ENCODE data around the gene CLDN11. TPM values are rescaled to one million over a fixed set of nuclear protein-coding genes. Genes with fewer than 3 reads are reported as not detected.

Gene CLDN11
- total RNA-seq, 1 experiment from 2014 or later: 0.86 TPM

DNA sequence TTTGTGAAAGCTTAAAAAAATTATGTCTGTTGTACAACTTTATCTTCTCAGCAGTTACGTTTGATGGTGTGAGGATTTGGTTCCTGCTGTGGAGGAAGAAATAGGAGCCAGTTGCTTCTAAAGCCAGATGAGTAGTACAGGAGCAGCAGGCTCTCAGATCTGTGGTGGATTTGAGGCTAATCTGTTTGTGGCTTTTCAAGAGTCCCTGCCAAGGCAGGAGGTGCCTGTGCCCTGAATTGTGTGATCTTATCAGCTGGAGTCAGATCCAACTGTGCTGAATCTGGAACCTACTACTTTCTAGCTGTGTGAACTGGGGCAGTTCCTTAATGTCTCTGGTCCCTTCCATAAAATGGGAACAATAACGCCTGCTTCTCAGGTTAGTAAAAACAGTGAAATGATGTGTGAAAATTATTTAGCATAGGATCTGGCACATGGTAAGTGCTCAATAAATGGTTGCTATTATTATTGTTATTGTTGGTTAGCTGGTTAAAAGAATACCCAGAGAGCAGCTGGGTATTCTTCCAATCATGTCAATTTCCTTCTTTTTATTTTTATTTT is 7.7 kb downstream of the CLDN11 start:
- no peak for DNase-seq (ENCODE audit: low read depth)

- no peak for DNase-seq (ENCODE audit: low read depth)
These were observed 9.4 kb downstream of the CLDN11 start for GRCh38 chr3:170428095-170428494.

DNA sequence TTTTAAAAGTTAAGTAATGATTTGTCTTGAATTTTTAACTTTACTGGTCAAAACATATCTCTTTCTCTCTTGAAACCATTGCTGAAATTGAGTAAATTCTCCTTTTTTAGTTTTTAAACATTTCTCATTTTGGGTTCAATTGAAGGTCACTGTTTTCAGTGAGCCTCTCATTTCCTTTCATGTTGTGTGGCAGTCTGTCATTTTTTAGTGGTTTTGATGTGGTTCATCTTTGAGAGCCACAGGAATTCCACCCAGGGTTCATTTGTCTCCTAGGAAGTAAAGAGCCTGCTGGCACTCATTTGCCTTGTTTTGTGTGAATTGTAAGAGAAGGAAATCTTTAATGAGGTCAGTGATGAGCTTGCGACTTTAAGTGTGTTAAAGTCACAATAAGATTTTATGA is 10.4 kb downstream of the CLDN11 start:
- DNase-seq (ENCODE audit: low read depth): peak; percentile 77

GRCh38 chr3:170431054-170431453 is 12.4 kb downstream of the CLDN11 start:
- no peak for DNase-seq (ENCODE audit: low read depth)

DNA sequence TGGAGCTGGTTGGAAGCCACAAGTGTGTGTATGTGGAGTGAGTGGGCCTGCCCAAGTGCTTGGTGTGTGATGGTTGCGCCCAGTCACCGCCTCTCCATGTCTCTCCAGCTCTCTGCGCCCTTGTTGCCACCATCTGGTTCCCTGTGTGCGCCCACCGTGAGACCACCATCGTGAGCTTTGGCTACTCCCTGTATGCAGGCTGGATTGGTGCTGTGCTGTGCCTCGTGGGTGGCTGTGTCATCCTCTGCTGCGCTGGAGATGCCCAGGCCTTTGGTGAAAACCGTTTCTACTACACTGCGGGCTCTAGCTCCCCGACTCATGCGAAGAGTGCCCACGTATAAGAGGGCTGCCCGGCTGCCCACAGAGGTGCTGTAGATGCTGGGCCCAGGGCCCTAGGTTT is 13.7 kb downstream of the CLDN11 start:
- DNase-seq (ENCODE audit: low read depth): no peak

- DNase-seq (ENCODE audit: low read depth): no peak
These were observed 18.0 kb downstream of the CLDN11 start for GRCh38 chr3:170436697-170437096.

GRCh38 chr3:170437176-170437575 is 18.5 kb downstream of the CLDN11 start:
- no peak for DNase-seq (ENCODE audit: low read depth)

GRCh38 chr3:170437696-170438407 is 19.2 kb downstream of the CLDN11 start:
- DNase-seq (ENCODE audit: low read depth): no peak

DNA sequence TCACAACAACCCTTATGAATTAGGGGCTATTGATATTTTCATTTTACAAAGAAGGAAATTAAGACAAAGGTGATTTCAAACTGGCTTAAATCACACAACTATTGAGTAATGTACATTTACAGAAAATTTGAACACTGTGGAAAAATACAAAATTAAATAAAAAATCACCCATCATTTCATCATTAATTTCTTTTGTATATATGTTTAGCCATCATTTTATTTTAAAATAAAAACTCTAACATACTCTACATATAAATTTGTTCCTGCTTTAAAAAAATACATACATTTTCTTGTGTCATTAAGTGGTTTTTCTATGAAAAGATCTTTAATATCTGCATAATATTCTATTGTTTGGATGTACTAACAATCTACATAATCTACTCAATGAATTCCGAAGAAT is 20.2 kb downstream of the CLDN11 start:
- DNase-seq (ENCODE audit: low read depth): no peak

DNA sequence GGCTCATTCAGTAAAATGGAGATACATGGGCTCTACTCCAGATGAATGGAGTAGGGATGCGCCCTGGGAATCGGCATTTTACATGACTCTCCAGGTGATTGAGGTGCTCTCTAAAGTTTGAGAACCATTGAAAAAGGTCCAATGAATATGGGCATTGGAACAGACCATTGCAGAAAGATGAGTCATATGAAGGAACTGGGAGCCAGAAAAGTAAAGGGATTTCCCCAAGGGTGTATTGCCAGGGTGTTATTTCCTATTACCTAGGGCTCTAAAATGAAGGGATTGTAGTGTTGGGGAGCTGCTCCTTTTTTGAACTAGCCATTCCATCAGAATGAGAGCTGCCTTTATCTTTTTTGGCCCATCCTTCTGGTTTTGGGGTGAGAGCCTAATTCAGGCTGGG is 21.7 kb downstream of the CLDN11 start:
- DNase-seq (ENCODE audit: low read depth): no peak

GRCh38 chr3:170441412-170441811 is 22.7 kb downstream of the CLDN11 start:
- no peak for DNase-seq (ENCODE audit: low read depth)

- DNase-seq (ENCODE audit: low read depth): no peak
These were observed 24.3 kb downstream of the CLDN11 start for GRCh38 chr3:170442947-170443346.

- DNase-seq (ENCODE audit: low read depth): no peak
These were observed 24.8 kb downstream of the CLDN11 start for GRCh38 chr3:170443457-170443856.

GRCh38 chr3:170448584-170448983 is 29.9 kb downstream of the CLDN11 start:
- DNase-seq (ENCODE audit: low read depth): no peak

DNA sequence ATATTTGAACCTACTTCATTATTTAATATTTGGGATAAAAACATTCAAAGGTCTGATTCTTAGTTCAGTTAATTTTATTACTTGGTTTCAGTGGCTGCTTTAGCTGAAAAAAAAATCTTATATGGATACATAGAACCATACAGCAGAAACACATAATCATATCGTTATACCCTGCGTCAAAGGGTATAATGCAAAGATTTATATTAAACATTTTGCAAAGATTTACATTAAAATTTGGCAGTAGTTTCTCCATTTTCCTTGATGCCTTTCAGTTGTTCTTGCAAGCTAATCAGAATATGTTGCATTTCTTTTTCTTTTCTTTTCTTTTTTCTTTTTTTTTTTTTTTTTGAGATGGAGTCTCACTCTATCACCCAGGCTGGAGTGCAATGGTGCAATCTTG is 31.4 kb downstream of the CLDN11 start:
- no peak for DNase-seq (ENCODE audit: low read depth)

GRCh38 chr3:170454509-170454908 is 35.8 kb downstream of the CLDN11 start:
- DNase-seq (ENCODE audit: low read depth): no peak

- DNase-seq (ENCODE audit: low read depth): no peak
These were observed 39.6 kb downstream of the CLDN11 start for GRCh38 chr3:170458285-170458684.

DNA sequence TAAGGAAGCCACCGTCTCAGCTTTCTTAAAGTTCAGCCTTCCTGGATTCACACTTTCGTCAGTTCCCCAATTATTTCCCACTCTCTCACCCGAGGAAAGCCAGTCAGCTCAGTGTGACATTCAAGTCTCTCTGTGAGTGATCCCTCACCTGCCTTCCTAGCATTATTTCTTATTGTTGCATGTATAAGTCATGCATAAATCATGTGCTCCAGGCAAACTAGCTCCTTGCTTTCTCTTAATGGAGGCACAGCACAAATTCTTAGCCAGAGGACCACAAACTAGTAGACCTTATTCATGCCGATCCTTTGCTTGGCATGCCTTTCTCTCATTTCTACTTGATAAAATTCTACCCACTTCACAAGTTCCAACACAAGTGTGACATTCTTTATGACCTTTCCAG is 44.3 kb downstream of the CLDN11 start:
- no peak for DNase-seq (ENCODE audit: low read depth)

GRCh38 chr3:170465955-170466354 is 47.3 kb downstream of the CLDN11 start:
- DNase-seq (ENCODE audit: low read depth): no peak

- no peak for DNase-seq (ENCODE audit: low read depth)
These were observed 48.3 kb downstream of the CLDN11 start for GRCh38 chr3:170467007-170467406.

DNA sequence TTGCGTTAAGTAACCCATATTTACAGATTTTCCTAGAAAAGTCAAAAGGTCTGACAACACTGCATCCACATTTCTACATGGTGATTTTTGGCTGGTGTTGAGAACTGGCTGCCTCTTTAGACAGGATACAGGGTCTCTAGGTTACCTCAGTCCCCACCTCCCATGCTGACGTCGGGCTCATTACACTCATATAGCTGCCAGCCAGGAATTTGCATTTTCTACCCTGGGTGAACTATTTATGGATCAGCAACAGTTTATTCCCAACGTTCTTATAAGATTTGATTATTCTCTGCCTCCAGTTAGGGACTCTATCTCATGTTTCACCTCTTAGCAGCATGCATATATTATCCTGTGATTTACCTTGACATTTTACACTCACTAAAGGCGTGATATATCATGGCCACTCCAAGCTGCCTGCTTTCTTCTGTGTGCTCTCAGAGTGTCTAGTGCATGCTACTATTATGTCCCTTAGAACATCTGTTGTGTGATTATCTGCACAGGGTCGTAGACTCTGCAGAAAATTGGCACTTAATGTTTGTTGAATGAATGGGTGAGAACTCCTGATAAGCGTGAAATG is 49.0 kb downstream of the CLDN11 start:
- no peak for DNase-seq (ENCODE audit: low read depth)

GRCh38 chr3:170469151-170470062 is 50.7 kb downstream of the CLDN11 start:
- DNase-seq (ENCODE audit: low read depth): no peak

Measured in LHCN-M2 (cell line).